ENCODE results near the gene SPTB.

SPTB gene

GRCh38 chr14:64795211-64795610 is 84.5 kb downstream of the SPTB start:
- H3K4me3 ChIP-seq (ENCODE audit: low read depth, low read length), result no peak overlapping the region
- no peak for TF ChIP-seq CTCF (conservative IDR thresholded peaks at IDR 0.05; ENCODE audit: low read depth, low read length)
- DNase-seq (ENCODE audit: low read depth), result no peak

GRCh38 chr14:64792871-64793560 is 86.7 kb downstream of the SPTB start:
- TF ChIP-seq CTCF (conservative IDR thresholded peaks at IDR 0.05; ENCODE audit: low read depth, low read length), result no peak
- no peak for DNase-seq (ENCODE audit: low read depth)
- H3K4me3 ChIP-seq (ENCODE audit: low read depth, low read length), result no peak overlapping the region

GRCh38 chr14:64792231-64792630 is 87.5 kb downstream of the SPTB start:
- DNase-seq (ENCODE audit: low read depth), result no peak
- no peak for TF ChIP-seq CTCF (conservative IDR thresholded peaks at IDR 0.05; ENCODE audit: low read depth, low read length)

GRCh38 chr14:64790478-64790877 is 89.2 kb downstream of the SPTB start:
- no peak for TF ChIP-seq CTCF (conservative IDR thresholded peaks at IDR 0.05; ENCODE audit: low read depth, low read length)

More at GRCh38 chr14:64792231-64792630, 87.5 kb downstream of the SPTB start:
- no peak overlapping the region for H3K4me3 ChIP-seq (ENCODE audit: low read depth, low read length)

GRCh38 chr14:64789696-64790095 is 90.0 kb downstream of the SPTB start:
- TF ChIP-seq CTCF (conservative IDR thresholded peaks at IDR 0.05; ENCODE audit: low read depth, low read length), result no peak
- no peak overlapping the region for H3K4me3 ChIP-seq (ENCODE audit: low read depth, low read length)
- no peak for DNase-seq (ENCODE audit: low read depth)

More at GRCh38 chr14:64790478-64790877, 89.2 kb downstream of the SPTB start:
- no peak for DNase-seq (ENCODE audit: low read depth)
- H3K4me3 ChIP-seq (ENCODE audit: low read depth, low read length), result no peak overlapping the region

GRCh38 chr14:64788706-64789105 is 91.0 kb downstream of the SPTB start:
- peak; percentile 96 for DNase-seq (ENCODE audit: low read depth)
- no peak for TF ChIP-seq CTCF (conservative IDR thresholded peaks at IDR 0.05; ENCODE audit: low read depth, low read length)
- no peak overlapping the region for H3K4me3 ChIP-seq (ENCODE audit: low read depth, low read length)

GRCh38 chr14:64787619-64788018 is 92.1 kb downstream of the SPTB start:
- DNase-seq (ENCODE audit: low read depth), result no peak
- TF ChIP-seq CTCF (conservative IDR thresholded peaks at IDR 0.05; ENCODE audit: low read depth, low read length), result no peak

More at GRCh38 chr14:64787619-64788018, 92.1 kb downstream of the SPTB start:
- H3K4me3 ChIP-seq (ENCODE audit: low read depth, low read length), result no peak overlapping the region

All from choroid plexus epithelial cell (primary cell).